Measurements from ENCODE around the gene CD109.

The CD109 gene

GRCh38 chr6:73699676-73700459, 3.9 kb downstream of the CD109 start:
- TF ChIP-seq SIN3A (IDR thresholded peaks at IDR 0.05; ENCODE audit: borderline replicate concordance, insufficient read depth, low read length) (no peak), FOXP2 (optimal IDR thresholded peaks at IDR 0.05; ENCODE audit: borderline replicate concordance, extremely low read depth, extremely low read length, insufficient read depth) (no peak), POLR2AphosphoS5 (IDR thresholded peaks at IDR 0.05; ENCODE audit: low read depth, low read length) (no peak), TAF1 (IDR thresholded peaks at IDR 0.05; ENCODE audit: borderline replicate concordance, insufficient read depth, low read length) (no peak), REST (IDR thresholded peaks at IDR 0.05; ENCODE audit: insufficient read depth in 1 of 2, low read depth in 2 of 2, low read length in 2 of 2) (no peak)

- TF ChIP-seq SIN3A (IDR thresholded peaks at IDR 0.05; ENCODE audit: borderline replicate concordance, insufficient read depth, low read length) (no peak), TAF1 (IDR thresholded peaks at IDR 0.05; ENCODE audit: borderline replicate concordance, insufficient read depth, low read length) (no peak), REST (IDR thresholded peaks at IDR 0.05; ENCODE audit: insufficient read depth in 1 of 2, low read depth in 2 of 2, low read length in 2 of 2) (no peak)
Measured at GRCh38 chr6:73702444-73702843, 6.4 kb downstream of the CD109 start.

- TF ChIP-seq TAF1 (IDR thresholded peaks at IDR 0.05; ENCODE audit: borderline replicate concordance, insufficient read depth, low read length) (no peak), SIN3A (IDR thresholded peaks at IDR 0.05; ENCODE audit: borderline replicate concordance, insufficient read depth, low read length) (no peak), REST (IDR thresholded peaks at IDR 0.05; ENCODE audit: insufficient read depth in 1 of 2, low read depth in 2 of 2, low read length in 2 of 2) (no peak), POLR2AphosphoS5 (IDR thresholded peaks at IDR 0.05; ENCODE audit: low read depth, low read length) (no peak)
Measured at GRCh38 chr6:73703466-73703865, 7.5 kb downstream of the CD109 start.

- TF ChIP-seq TAF1 (IDR thresholded peaks at IDR 0.05; ENCODE audit: borderline replicate concordance, insufficient read depth, low read length), result no peak
- no peak for TF ChIP-seq REST (IDR thresholded peaks at IDR 0.05; ENCODE audit: insufficient read depth in 1 of 2, low read depth in 2 of 2, low read length in 2 of 2)
- TF ChIP-seq FOXP2 (optimal IDR thresholded peaks at IDR 0.05; ENCODE audit: borderline replicate concordance, extremely low read depth, extremely low read length, insufficient read depth), result no peak
- no peak for TF ChIP-seq SIN3A (IDR thresholded peaks at IDR 0.05; ENCODE audit: borderline replicate concordance, insufficient read depth, low read length)
- no peak for TF ChIP-seq POLR2AphosphoS5 (IDR thresholded peaks at IDR 0.05; ENCODE audit: low read depth, low read length)
Measured at GRCh38 chr6:73704260-73704659, 8.3 kb downstream of the CD109 start.

- no peak for TF ChIP-seq TAF1 (IDR thresholded peaks at IDR 0.05; ENCODE audit: borderline replicate concordance, insufficient read depth, low read length)
- TF ChIP-seq REST (IDR thresholded peaks at IDR 0.05; ENCODE audit: insufficient read depth in 1 of 2, low read depth in 2 of 2, low read length in 2 of 2), result no peak
- no peak for TF ChIP-seq FOXP2 (optimal IDR thresholded peaks at IDR 0.05; ENCODE audit: borderline replicate concordance, extremely low read depth, extremely low read length, insufficient read depth)
- no peak for TF ChIP-seq SIN3A (IDR thresholded peaks at IDR 0.05; ENCODE audit: borderline replicate concordance, insufficient read depth, low read length)
- TF ChIP-seq POLR2AphosphoS5 (IDR thresholded peaks at IDR 0.05; ENCODE audit: low read depth, low read length), result no peak
Measured at GRCh38 chr6:73704798-73705197, 8.8 kb downstream of the CD109 start.

Measured in PFSK-1 (cell line).